ENCODE data around the gene SPPL2B.

SPPL2B gene

DNA sequence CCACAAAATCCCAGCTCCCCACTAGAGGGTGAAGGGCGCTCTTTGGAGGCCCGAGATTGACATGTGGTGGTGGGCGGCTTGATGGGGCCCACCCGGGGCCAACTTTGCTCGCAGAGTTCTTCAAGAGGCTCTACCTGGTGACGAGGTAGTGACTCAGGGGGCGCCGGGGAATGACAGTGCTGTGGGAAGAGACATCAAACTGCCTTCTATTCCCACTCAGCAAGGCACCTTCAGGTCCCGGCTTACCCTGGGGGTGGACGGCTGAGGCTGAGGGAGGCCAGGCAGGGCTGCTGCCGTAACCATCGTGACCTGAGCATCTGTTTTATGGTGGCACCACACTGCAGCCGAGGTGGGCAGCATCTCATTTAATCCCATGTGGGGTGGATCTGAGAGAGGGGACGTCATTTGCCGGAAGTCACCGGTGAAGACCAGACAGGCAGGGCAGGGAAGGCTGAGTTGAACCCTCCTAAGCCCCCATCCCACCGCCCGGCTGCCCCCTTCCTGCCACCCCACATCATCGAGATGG is 22.1 kb upstream of the SPPL2B start:
- DNase-seq (no peak), ATAC-seq (replicated peaks) (no peak)
- no peaks in the 10 kb centered on the region for H3K9me3 Mint-ChIP-seq
- H3K27me3 Mint-ChIP-seq = peaks cover 61 to 82% of the 10 kb centered on the region in 2 donors
- H3K36me3 Mint-ChIP-seq (ENCODE audit: insufficient read depth) = peaks cover 34% of the 10 kb centered on the region
- H3K27ac Mint-ChIP-seq = no peak overlapping the region
- H3K4me3 Mint-ChIP-seq = no peak overlapping the region
- H3K4me1 Mint-ChIP-seq (ENCODE audit: low read depth in 2 of 2) = peaks cover 9 to 10% of the 10 kb centered on the region in 2 donors

DNA sequence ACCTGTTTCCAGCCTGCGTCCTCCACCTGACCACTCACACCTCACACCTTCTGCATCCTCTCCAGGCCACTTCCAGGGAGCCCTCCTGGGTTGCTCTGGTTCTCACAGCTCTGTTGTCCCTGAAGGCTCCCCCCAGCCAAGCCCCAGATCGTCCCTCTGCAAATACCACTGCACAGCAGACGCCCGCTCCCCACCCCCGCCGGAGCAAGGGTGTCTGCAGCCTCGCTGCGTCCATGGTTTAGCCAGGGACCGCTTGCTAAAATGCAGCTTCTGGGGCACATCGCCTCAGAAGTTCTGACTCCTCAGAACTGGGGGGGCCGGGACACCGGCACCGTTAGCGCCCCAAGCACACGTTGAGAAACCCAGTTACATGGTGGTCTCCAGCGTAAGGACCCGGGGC is 21.5 kb upstream of the SPPL2B start:
- Mint-ChIP-seq H3K9me3 (no peaks in the 10 kb centered on the region), H3K36me3 (ENCODE audit: insufficient read depth) (peaks cover 34% of the 10 kb centered on the region), H3K4me3 (no peak overlapping the region), H3K27me3 (peaks cover 61 to 82% of the 10 kb centered on the region in 2 donors), H3K4me1 (ENCODE audit: low read depth in 2 of 2) (peaks cover 9 to 10% of the 10 kb centered on the region in 2 donors), H3K27ac (no peak overlapping the region)
- ATAC-seq (replicated peaks) (no peak), DNase-seq (no peak)

DNA sequence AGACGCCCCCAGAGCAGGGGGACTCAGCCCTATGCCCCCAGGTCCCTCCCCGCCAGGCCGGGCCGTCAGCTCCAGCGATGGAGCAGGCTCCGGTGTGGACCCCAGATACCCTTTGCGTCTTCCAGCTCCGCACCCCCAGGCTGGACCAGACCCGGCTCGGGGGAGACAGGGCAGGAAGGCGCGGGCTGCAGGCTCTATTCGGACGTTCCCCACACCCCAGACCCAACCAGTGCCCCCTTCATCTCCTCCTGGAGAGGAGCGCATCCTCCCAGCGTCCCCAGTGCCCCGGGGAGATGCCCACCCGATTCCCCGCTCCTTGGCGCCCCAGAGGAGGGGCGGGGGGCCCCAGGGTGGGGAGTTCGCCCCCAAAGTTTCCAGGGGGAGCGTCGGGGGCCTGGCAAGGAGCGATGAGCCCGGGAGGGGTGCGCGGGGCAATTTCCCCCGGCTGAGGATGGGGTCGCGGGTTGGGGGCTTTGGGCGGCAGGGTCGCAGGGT is 20.9 kb upstream of the SPPL2B start:
- Mint-ChIP-seq H3K4me1 (ENCODE audit: low read depth in 2 of 2) (peaks cover 9 to 10% of the 10 kb centered on the region in 2 donors), H3K27me3 (peaks cover 61 to 86% of the 10 kb centered on the region in 2 donors), H3K27ac (no peak overlapping the region), H3K4me3 (no peak overlapping the region), H3K36me3 (ENCODE audit: insufficient read depth) (peaks cover 32% of the 10 kb centered on the region), H3K9me3 (no peaks in the 10 kb centered on the region)
- no peak for ATAC-seq (replicated peaks)
- DNase-seq = no peak

DNA sequence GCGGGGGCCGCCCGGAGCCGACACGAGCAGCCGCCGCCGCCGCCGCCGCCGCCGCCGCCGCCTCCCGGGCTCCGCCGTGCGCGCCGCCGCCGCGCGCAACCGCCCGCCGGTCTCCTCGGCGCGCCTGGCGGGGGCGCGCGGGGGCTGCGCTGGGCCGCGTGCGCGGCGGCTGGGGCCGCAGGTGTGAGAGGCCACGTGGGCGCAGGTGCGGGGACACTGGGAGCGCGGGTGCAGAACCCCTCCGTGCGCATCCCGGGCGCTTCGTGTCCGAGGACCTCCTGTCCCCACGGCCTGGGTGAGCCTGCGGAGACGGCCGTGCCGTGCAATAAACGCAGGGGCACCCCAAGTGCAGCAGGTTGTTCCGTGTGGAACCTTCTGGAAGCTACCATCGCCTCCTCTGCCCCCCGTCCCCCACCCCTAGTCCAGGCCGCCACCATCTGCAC is 20.3 kb upstream of the SPPL2B start, which contains the start of gene LINGO3:
Gene LINGO3 (minus strand): TSS at position 41 of the 443 bp plus-strand sequence. CDS start 16,378 bp downstream, outside the sequence.
- DNase-seq (no peak), ATAC-seq (replicated peaks) (peak; percentile 43)
- Mint-ChIP-seq H3K27ac (no peak within 1 kb of the TSS), H3K9me3 (no peaks in the 10 kb centered on the region), H3K4me3 (peak within 1 kb of the TSS; percentile 48 to 70), H3K27me3 (peaks cover 59 to 86% of the 10 kb centered on the region in 2 donors), H3K4me1 (ENCODE audit: low read depth in 2 of 2) (peaks cover 4 to 5% of the 10 kb centered on the region in 2 donors), H3K36me3 (ENCODE audit: insufficient read depth) (peaks cover 29% of the 10 kb centered on the region)

DNA sequence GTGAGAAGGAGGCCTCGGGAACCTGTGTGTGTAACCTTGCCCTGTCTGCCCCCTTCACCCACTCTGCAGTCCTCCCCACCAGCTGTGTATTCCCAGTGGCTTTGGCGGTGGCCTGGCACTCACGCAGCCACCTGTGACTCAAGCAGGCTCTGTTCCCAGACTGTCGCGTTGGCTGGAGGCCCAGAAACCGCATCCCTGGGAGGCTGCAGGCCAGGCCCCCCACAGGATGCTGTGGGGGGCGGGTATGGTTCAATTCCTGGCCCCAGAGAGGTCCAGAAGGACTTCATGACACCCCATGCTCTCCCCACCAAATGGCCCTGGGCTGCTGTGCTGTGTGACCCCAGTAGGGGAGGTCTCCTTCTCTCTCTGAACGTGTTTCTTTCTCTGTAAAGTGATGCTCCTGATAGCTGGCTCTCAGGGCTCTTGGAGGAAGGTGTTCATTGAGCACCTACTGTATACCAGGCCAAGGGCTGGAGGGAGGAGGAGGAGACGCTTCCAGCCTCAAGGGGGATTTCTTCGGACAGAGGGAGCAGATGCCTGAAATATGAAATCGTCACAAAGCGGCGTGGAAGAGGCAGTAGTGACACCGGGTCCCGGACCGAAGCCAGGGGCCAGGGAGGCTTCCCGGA is 18.6 kb upstream of the SPPL2B start:
- Mint-ChIP-seq H3K4me1 (ENCODE audit: low read depth in 2 of 2) (peaks cover 4 to 5% of the 10 kb centered on the region in 2 donors), H3K27ac (no peak overlapping the region), H3K36me3 (ENCODE audit: insufficient read depth) (peaks cover 18% of the 10 kb centered on the region), H3K9me3 (peaks cover 0 to under 1% of the 10 kb centered on the region in 2 donors), H3K4me3 (no peak overlapping the region), H3K27me3 (peaks cover 64 to 86% of the 10 kb centered on the region in 2 donors)
- no peak for DNase-seq
- ATAC-seq (replicated peaks) = no peak

DNA sequence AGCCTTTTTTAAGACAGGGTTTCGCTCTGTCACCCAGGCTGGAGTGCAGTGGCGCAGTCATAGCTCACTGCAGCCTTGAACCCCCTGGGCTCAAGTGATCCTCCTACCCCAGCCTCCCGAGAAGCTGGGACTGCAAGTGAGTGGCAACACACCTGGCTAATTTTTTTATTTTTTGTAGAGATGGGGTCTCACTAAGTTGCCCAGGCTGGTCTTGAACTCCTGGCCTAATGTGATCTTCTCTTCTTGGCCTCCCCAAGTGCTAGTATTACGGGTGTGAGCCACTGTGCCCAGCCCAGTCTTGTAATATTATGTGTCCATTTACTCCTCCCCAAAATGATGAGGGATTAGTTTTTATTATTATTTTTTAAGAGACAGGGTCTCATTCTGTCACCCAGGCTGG is 17.4 kb upstream of the SPPL2B start:
- Mint-ChIP-seq H3K9me3 (peaks cover 0 to 3% of the 10 kb centered on the region in 2 donors), H3K36me3 (ENCODE audit: insufficient read depth) (peaks cover 17% of the 10 kb centered on the region), H3K4me1 (ENCODE audit: low read depth in 2 of 2) (peaks cover 5 to 8% of the 10 kb centered on the region in 2 donors), H3K4me3 (no peak overlapping the region), H3K27me3 (peaks cover 60 to 82% of the 10 kb centered on the region in 2 donors), H3K27ac (no peak overlapping the region)
- DNase-seq (no peak), ATAC-seq (replicated peaks) (no peak)

DNA sequence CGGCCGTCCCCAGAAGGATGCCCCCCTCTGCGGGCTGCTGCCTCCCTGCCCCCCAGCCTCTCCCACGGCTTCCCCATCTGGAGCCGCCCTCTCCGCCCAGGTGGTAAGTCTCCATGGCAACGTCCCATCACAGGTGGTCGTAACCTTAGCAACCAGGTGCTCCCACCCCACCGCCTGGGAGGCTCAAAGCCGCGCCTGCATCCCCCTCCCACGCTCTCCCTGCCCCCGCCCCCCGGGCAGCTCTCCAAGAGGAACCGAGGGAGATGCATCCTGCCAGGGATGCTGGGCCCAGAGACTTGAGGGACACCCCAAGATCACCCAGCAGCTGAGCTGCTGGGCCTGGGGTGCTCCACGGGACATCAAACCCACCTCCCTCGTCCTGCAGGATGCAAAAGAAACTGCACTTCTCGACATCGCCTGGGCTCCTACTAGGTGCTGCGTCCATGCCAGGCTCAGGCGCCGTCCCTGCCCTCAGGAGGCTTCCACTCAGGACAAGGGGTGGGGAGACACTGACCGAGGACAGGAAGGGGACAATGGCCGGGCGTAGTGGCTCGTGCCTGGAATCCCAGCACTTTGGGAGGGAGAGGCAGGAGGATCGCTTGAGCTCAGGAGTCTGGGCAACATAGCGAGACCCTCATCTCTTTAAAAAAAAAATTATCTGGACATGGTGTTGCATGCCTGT is 15.5 kb upstream of the SPPL2B start:
- H3K36me3 Mint-ChIP-seq (ENCODE audit: insufficient read depth) = peaks cover 12% of the 10 kb centered on the region
- no peak for ATAC-seq (replicated peaks)

DNA sequence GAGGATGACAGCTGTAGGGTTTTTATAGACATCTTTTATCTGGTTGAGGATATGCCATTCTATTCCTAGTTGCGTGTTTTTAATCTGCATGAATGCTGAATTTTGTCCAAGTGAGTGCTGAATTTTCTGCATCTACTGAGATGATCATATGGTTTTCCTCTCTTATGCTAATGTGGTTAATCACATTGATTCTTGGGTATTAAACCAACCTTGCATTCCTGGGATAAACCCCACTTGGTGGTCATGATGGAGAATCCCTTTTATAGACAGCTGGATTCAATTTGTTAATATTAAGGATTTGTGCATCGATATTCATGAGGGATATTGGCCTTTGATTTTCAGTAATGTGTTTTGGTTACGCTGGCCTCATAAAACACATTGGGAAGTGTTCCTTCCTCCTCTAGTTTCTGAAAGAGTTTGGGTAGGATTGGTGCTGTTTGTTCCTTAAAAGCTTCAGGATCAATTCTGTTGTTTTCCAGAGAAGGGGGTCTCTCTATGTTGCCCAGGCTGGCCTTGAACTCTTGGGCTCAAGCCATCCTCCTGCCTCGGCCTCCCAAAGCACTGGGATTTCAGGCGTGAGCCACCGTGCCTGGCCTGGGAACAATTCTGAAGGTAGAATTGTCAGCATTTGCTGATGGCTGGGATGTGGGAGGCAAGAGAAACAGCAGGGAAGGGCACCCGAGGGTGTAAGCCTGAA is 13.2 kb upstream of the SPPL2B start:
- DNase-seq (no peak), ATAC-seq (replicated peaks) (no peak)
- Mint-ChIP-seq H3K4me3 (no peak overlapping the region), H3K36me3 (ENCODE audit: insufficient read depth) (peaks cover 5% of the 10 kb centered on the region), H3K27ac (no peak overlapping the region), H3K4me1 (ENCODE audit: low read depth in 2 of 2) (peaks cover 0 to 5% of the 10 kb centered on the region in 2 donors), H3K9me3 (peaks cover 0 to 3% of the 10 kb centered on the region in 2 donors), H3K27me3 (peaks cover 32 to 46% of the 10 kb centered on the region in 2 donors)

More for the DNA sequence above, 15.5 kb upstream of the SPPL2B start:
- Mint-ChIP-seq H3K27me3 (peaks cover 50 to 68% of the 10 kb centered on the region in 2 donors), H3K4me1 (ENCODE audit: low read depth in 2 of 2) (peaks cover 5 to 8% of the 10 kb centered on the region in 2 donors), H3K9me3 (peaks cover 0 to 3% of the 10 kb centered on the region in 2 donors), H3K4me3 (no peak overlapping the region), H3K27ac (no peak overlapping the region)
- DNase-seq = no peak

DNA sequence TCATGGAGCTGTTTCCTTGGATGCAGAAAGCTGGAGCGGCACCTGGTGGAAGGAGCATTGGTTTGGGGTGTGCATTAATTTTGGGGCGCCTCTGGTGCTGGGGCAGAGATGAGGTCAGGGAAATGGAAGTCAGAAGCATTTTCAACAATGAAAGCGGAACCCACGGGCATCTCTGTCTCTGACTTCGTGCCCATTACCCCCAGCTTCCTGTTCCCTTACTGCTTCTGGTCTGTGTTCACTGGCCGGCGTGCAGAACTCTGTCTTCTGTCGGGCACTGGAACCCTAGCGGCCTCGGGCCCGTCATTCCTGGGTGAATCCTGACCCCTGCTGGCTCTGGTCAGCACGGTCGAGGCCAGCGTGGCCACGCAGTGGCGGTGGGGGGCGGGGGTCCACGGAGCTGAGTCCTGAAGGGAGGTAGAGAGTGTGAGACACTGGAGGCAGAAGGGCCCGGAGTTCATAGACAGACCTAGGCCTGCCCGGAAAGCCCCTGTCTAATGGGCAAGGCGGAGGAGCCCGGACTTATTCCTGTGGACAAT is 12.6 kb upstream of the SPPL2B start:
- peaks cover 26 to 40% of the 10 kb centered on the region in 2 donors for H3K27me3 Mint-ChIP-seq
- DNase-seq = no peak
- H3K36me3 Mint-ChIP-seq (ENCODE audit: insufficient read depth) = peaks cover 5% of the 10 kb centered on the region
- no peak overlapping the region for H3K27ac Mint-ChIP-seq
- peaks cover 0 to 3% of the 10 kb centered on the region in 2 donors for H3K9me3 Mint-ChIP-seq
- no peak overlapping the region for H3K4me3 Mint-ChIP-seq
- H3K4me1 Mint-ChIP-seq (ENCODE audit: low read depth in 2 of 2) = peaks cover 0 to 5% of the 10 kb centered on the region in 2 donors
- peak; percentile 58 for ATAC-seq (replicated peaks)

DNA sequence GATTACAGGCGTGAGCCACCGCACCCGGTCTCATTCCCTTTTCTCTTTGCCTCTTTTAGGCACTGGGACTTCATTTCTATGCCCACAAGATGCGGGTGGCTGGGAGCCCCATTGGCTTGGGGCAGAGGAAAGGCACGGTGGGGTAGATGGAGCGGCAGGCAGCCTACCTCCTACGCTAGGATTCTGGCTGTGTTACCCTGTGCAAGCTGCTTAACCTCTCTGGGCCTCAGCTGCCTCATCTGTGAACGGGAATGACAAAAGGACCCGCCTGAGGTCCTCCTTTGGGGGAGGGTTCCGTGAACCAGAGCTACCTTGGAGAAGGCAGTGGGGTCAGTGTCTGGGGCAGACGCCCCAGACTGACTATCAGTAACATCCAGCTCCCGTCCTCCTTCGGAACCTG is 11.2 kb upstream of the SPPL2B start:
- Mint-ChIP-seq H3K4me1 (ENCODE audit: low read depth in 2 of 2) (peaks cover 0 to 5% of the 10 kb centered on the region in 2 donors), H3K4me3 (no peak overlapping the region), H3K9me3 (peaks cover 0 to 3% of the 10 kb centered on the region in 2 donors), H3K27me3 (peaks cover 25 to 35% of the 10 kb centered on the region in 2 donors), H3K36me3 (ENCODE audit: insufficient read depth) (peaks cover 10% of the 10 kb centered on the region), H3K27ac (peak overlapping the region in 1 of 2 donors; percentile 67)
- ATAC-seq (replicated peaks) (no peak), DNase-seq (no peak)

DNA sequence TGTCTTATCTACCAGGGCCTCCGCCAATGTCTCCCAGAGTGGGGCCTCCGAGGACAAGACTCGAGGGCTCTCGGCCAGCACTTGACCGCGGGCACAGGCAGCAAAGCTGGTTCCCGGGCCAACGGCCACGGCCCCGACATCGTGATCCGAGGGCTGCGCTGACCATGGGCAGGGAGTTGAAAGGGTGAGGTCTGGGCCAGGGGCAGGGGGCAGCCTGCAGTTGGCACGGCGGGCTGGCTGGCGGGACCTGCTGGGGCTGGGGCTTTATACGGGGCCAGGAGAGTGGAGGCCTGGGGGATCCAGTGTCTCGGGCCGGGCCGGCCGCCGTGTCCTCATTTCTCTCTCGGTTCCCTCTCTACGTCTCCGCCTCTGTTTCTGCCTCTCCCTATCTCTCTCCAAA is 10.7 kb upstream of the SPPL2B start:
- no peak for ATAC-seq (replicated peaks)
- no peak for DNase-seq
- Mint-ChIP-seq H3K27me3 (peaks cover 25 to 30% of the 10 kb centered on the region in 2 donors), H3K9me3 (peaks cover 0 to 3% of the 10 kb centered on the region in 2 donors), H3K36me3 (ENCODE audit: insufficient read depth) (peaks cover 15% of the 10 kb centered on the region), H3K27ac (no peak overlapping the region), H3K4me3 (no peak overlapping the region), H3K4me1 (ENCODE audit: low read depth in 2 of 2) (peaks cover 0 to 5% of the 10 kb centered on the region in 2 donors)

DNA sequence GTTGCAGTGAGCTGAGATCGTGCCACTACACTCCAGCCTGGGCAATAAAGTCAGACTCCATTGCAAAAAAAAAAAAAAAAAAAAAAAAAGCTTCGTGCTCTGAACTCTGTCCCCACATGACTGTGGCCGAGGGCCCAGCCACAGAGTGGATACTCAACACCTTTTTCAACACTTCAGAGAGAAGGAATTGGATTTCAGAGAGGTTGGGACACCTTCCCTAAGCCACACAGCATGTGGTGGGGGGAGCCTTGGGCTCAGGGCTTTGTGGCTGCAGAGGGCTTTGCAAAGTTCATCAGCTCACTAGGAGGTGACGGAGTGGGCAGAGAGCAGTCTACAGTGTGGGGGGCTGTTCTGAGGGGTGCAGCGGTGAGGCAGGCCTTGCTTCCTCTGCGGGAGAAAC is 9.6 kb upstream of the SPPL2B start:
- DNase-seq (no peak), ATAC-seq (replicated peaks) (no peak)
- peak overlapping the region in 1 of 2 donors; percentile 49 for H3K27ac Mint-ChIP-seq
- H3K9me3 Mint-ChIP-seq = peaks cover 0 to 3% of the 10 kb centered on the region in 2 donors
- peaks cover 13 to 19% of the 10 kb centered on the region in 2 donors for H3K27me3 Mint-ChIP-seq
- H3K4me1 Mint-ChIP-seq (ENCODE audit: low read depth in 2 of 2) = peaks cover 0 to 5% of the 10 kb centered on the region in 2 donors
- peaks cover 19% of the 10 kb centered on the region for H3K36me3 Mint-ChIP-seq (ENCODE audit: insufficient read depth)
- H3K4me3 Mint-ChIP-seq = no peak overlapping the region

DNA sequence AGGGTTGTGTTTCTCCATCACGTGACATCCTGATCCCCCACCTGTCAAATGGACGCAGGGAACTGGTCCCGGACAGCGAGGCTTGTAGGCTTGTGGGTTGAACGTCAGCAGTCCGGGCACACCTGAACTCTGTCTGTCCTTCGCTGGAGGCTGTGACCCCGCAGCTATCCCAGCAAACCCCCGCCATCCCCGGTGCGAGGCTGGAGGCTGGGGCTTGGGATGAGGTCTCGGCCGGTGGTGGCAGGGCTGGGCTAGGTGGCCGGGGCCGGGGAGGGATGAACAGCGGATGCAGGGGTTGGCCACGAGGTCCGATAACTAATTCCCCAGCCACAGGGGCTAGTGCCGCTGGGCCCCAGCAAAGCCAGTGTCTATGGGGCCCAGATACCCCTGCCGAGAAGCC is 8.9 kb upstream of the SPPL2B start:
- Mint-ChIP-seq H3K27ac (no peak overlapping the region), H3K9me3 (peaks cover 0 to 3% of the 10 kb centered on the region in 2 donors), H3K4me3 (no peak overlapping the region), H3K4me1 (ENCODE audit: low read depth in 2 of 2) (peaks cover 0 to 5% of the 10 kb centered on the region in 2 donors), H3K27me3 (peaks cover 7 to 12% of the 10 kb centered on the region in 2 donors), H3K36me3 (ENCODE audit: insufficient read depth) (peaks cover 25% of the 10 kb centered on the region)
- no peak for ATAC-seq (replicated peaks)
- no peak for DNase-seq

All from effector memory CD8-positive, alpha-beta T cell (primary cell).